HG03280 (cell line): Measurements from ENCODE around the gene ZNF860.
A peak's percentile ranks its signal among the peaks of the same experiment; 100 is the strongest.
"Not testable (repeated sequence)": the region's sequence is repeated elsewhere in the genome, so short reads cannot be mapped to it uniquely, and the experiment has no call there.

Experiments used
- ATAC-seq: cut with Tn5 transposase; IDR thresholded peaks from one replicate; pipeline ENCODE4 v1.9.1; 2021; ENCODE audit warnings: mild to moderate bottlenecking, moderate library complexity; ENCODE audit not compliant: unreplicated experiment

Gene ZNF860

GRCh38 chr3:31960793-31961431 is 20.6 kb upstream of the ZNF860 start:
- ATAC-seq: no peak

GRCh38 chr3:31962801-31963205 is 18.7 kb upstream of the ZNF860 start:
- ATAC-seq: no peak

GRCh38 chr3:31966978-31967591 is 14.5 kb upstream of the ZNF860 start:
- ATAC-seq: no peak

GRCh38 chr3:31967592-31967991 is 14.0 kb upstream of the ZNF860 start:
- ATAC-seq: no peak

- ATAC-seq: no peak
These were observed 13.1 kb upstream of the ZNF860 start for GRCh38 chr3:31968369-31968926.

GRCh38 chr3:31968927-31969418 is 12.6 kb upstream of the ZNF860 start:
- no peak for ATAC-seq

GRCh38 chr3:31971607-31972006 is 9.9 kb upstream of the ZNF860 start:
- ATAC-seq: no peak

- ATAC-seq: no peak
These were observed 8.5 kb upstream of the ZNF860 start for GRCh38 chr3:31973081-31973480.

- no peak for ATAC-seq
These were observed 7.7 kb upstream of the ZNF860 start for GRCh38 chr3:31973837-31974236.

- ATAC-seq: no peak
These were observed 7.1 kb upstream of the ZNF860 start for GRCh38 chr3:31974471-31974870.

- ATAC-seq: no peak
These were observed 6.6 kb upstream of the ZNF860 start for GRCh38 chr3:31974964-31975363.

GRCh38 chr3:31976302-31976701 is 5.2 kb upstream of the ZNF860 start:
- no peak for ATAC-seq

- ATAC-seq: no peak
These were observed 3.8 kb upstream of the ZNF860 start for GRCh38 chr3:31977736-31978135.

GRCh38 chr3:31978553-31978952 is 3.0 kb upstream of the ZNF860 start:
- no peak for ATAC-seq

GRCh38 chr3:31979001-31979697 is 2.4 kb upstream of the ZNF860 start:
- ATAC-seq: peak; percentile 48

- peak; percentile 36 for ATAC-seq
These were observed 882 bp upstream of the ZNF860 start for GRCh38 chr3:31980530-31981205.

- ATAC-seq: no peak
These were observed 2.8 kb downstream of the ZNF860 start for GRCh38 chr3:31984321-31984720.

GRCh38 chr3:31985831-31986230 is 4.3 kb downstream of the ZNF860 start:
- ATAC-seq: no peak

GRCh38 chr3:31988271-31988670 is 6.7 kb downstream of the ZNF860 start:
- no peak for ATAC-seq

- ATAC-seq: not testable (repeated sequence)
These were observed 11.4 kb downstream of the ZNF860 start for GRCh38 chr3:31992995-31993394.

- no peak for ATAC-seq
These were observed 12.3 kb downstream of the ZNF860 start for GRCh38 chr3:31993843-31994242.
